MM.1S (cell line): ENCODE measurements around the gene ADAM11.
"Not testable (repeated sequence)": the region's sequence is repeated elsewhere in the genome, so short reads cannot be mapped to it uniquely, and the experiment has no call there.

Experiments used
- DNase-seq: peaks from one replicate; pipeline ENCODE4 v3.0.0-alpha.2; 2015
- H2AFZ ChIP-seq: fragments of 300-600 bp; sonication (generic); 2 replicates; pipeline ENCODE4 v1.6.0; 2016; ENCODE audit warnings: antibody characterized with exemption, low read length
- H3F3A ChIP-seq: fragments of 300-600 bp; sonication (generic); 2 replicates; pipeline ENCODE4 v1.6.1; 2016; ENCODE audit warnings: mild to moderate bottlenecking, antibody characterized with exemption, low read length, moderate library complexity, mixed read lengths; ENCODE audit not compliant: insufficient read depth
- H3K27ac ChIP-seq: fragments of 300-600 bp; sonication (generic); 2 replicates; pipeline ENCODE4 v1.5.1; 2016; ENCODE audit warnings: mild to moderate bottlenecking, low read length
- H3K27me3 ChIP-seq: fragments of 300-600 bp; sonication (generic); replicated peaks from 2 replicates; pipeline ENCODE4 v1.6.0; 2016; ENCODE audit warnings: low read length; ENCODE audit not compliant: insufficient read depth
- H3K36me3 ChIP-seq: fragments of 300-600 bp; sonication (generic); replicated peaks from 2 replicates; pipeline ENCODE4 v1.6.1; 2016; ENCODE audit warnings: mild to moderate bottlenecking, low read length, mixed read lengths; ENCODE audit not compliant: insufficient read depth
- H3K4me1 ChIP-seq: fragments of 300-600 bp; sonication (generic); 2 replicates; pipeline ENCODE4 v1.6.1; 2016; ENCODE audit warnings: low read length, mixed read lengths
- H3K4me2 ChIP-seq: fragments of 300-600 bp; sonication (generic); 2 replicates; pipeline ENCODE4 v1.6.0; 2016; ENCODE audit warnings: low read depth, low read length
- H3K4me3 ChIP-seq: fragments of 300-600 bp; sonication (generic); 2 replicates; pipeline ENCODE4 v1.5.1; 2016; ENCODE audit warnings: low read length, mixed read lengths
- H3K79me2 ChIP-seq: fragments of 300-600 bp; sonication (generic); 2 replicates; pipeline ENCODE4 v1.6.1; 2016; ENCODE audit warnings: mixed run types, low read length, mixed read lengths
- H3K9ac ChIP-seq: fragments of 300-600 bp; sonication (generic); 2 replicates; pipeline ENCODE4 v1.6.1; 2016; ENCODE audit warnings: low read length, mixed read lengths
- H3K9me2 ChIP-seq: fragments of 300-600 bp; sonication (generic); replicated peaks from 2 replicates; pipeline ENCODE4 v1.6.1; 2016; ENCODE audit warnings: mild to moderate bottlenecking, low read length, mixed read lengths; ENCODE audit not compliant: insufficient read depth
- H3K9me3 ChIP-seq: fragments of 300-600 bp; sonication (generic); replicated peaks from 2 replicates; pipeline ENCODE4 v1.6.1; 2016; ENCODE audit warnings: mild to moderate bottlenecking, low read length, mixed read lengths; ENCODE audit not compliant: insufficient read depth
- H4K20me1 ChIP-seq: fragments of 300-600 bp; sonication (generic); 2 replicates; pipeline ENCODE4 v1.6.1; 2016; ENCODE audit warnings: mild to moderate bottlenecking, low read length, moderate library complexity, mixed read lengths; ENCODE audit not compliant: insufficient read depth
- CTCF ChIP-seq: fragments of 300-600 bp; sonication (generic); IDR thresholded peaks from 2 replicates; pipeline ENCODE4 v1.5.1; 2016; ENCODE audit warnings: antibody characterized with exemption, low read length, mixed read lengths
- EZH2 ChIP-seq: fragments of 300-600 bp; sonication (generic); optimal IDR thresholded peaks from 2 replicates; pipeline ENCODE3; 2017; ENCODE audit warnings: low read depth, mild to moderate bottlenecking, antibody characterized with exemption, low read length, mixed read lengths
- EZH2phosphoT487 ChIP-seq: fragments of 300-600 bp; sonication (generic); IDR thresholded peaks from 2 replicates; pipeline ENCODE4 v1.6.1; 2018; ENCODE audit warnings: antibody characterized with exemption, low read length

The ADAM11 gene

GRCh38 chr17:44807817-44808155 lies 49.0 kb downstream of the ADAM11 start:
- H3F3A ChIP-seq, result peaks cover 20% of the 10 kb centered on the region
- H3K27me3 ChIP-seq, result no peaks in the 10 kb centered on the region
- peak overlapping the region; percentile 46; the same call in 1 of the 2 replicates for H2AFZ ChIP-seq
- TF ChIP-seq CTCF, result no peak
- TF ChIP-seq EZH2phosphoT487, result no peak
- no peak for TF ChIP-seq EZH2
- peaks cover 16% of the 10 kb centered on the region for H3K4me1 ChIP-seq
- no peaks in the 10 kb centered on the region for H4K20me1 ChIP-seq
- H3K36me3 ChIP-seq, result no peaks in the 10 kb centered on the region
- peak overlapping the region; percentile 74 for H3K4me2 ChIP-seq
- peak overlapping the region; percentile 36; the same call in 1 of the 2 replicates for H3K4me3 ChIP-seq
- peak overlapping the region; percentile 64 for H3K9ac ChIP-seq
- DNase-seq, result no peak
- no peaks in the 10 kb centered on the region for H3K9me3 ChIP-seq
- H3K79me2 ChIP-seq, result no peaks in the 10 kb centered on the region
- H3K27ac ChIP-seq, result peak overlapping the region; percentile 93
- H3K9me2 ChIP-seq, result no peaks in the 10 kb centered on the region

- DNase-seq, result no peak
- H3K4me3 ChIP-seq, result peak overlapping the region; percentile 36; the same call in 1 of the 2 replicates
- H3K79me2 ChIP-seq, result no peaks in the 10 kb centered on the region
- peak overlapping the region; percentile 74 for H3K4me2 ChIP-seq
- H3K9me3 ChIP-seq, result no peaks in the 10 kb centered on the region
- H4K20me1 ChIP-seq, result no peaks in the 10 kb centered on the region
- H3K36me3 ChIP-seq, result no peaks in the 10 kb centered on the region
- no peaks in the 10 kb centered on the region for H3K27me3 ChIP-seq
- no peaks in the 10 kb centered on the region for H3K9me2 ChIP-seq
- H3K9ac ChIP-seq, result peak overlapping the region; percentile 64
- peak overlapping the region; percentile 93 for H3K27ac ChIP-seq
- peaks cover 20% of the 10 kb centered on the region for H3F3A ChIP-seq
- TF ChIP-seq EZH2phosphoT487 (no peak), EZH2 (no peak), CTCF (no peak)
- peak overlapping the region; percentile 46; the same call in 1 of the 2 replicates for H2AFZ ChIP-seq
- peaks cover 16% of the 10 kb centered on the region for H3K4me1 ChIP-seq
Observed at GRCh38 chr17:44808156-44808555, 49.4 kb downstream of the ADAM11 start.

- not testable (repeated sequence) for H3K36me3 ChIP-seq, H3K9ac ChIP-seq, H2AFZ ChIP-seq, DNase-seq, H3K9me2 ChIP-seq, H4K20me1 ChIP-seq, H3K9me3 ChIP-seq, H3K27me3 ChIP-seq, H3K79me2 ChIP-seq, H3K4me3 ChIP-seq
- H3K4me1 ChIP-seq, result peaks cover 16% of the 10 kb centered on the region
- peaks cover 20% of the 10 kb centered on the region for H3F3A ChIP-seq
- H3K4me2 ChIP-seq, result peak overlapping the region; percentile 74; the same call in 1 of the 2 replicates
- H3K27ac ChIP-seq, result peak overlapping the region; percentile 93; the same call in 1 of the 2 replicates
Observed at GRCh38 chr17:44808656-44809388, 50.0 kb downstream of the ADAM11 start.

GRCh38 chr17:44812263-44812662 lies 53.5 kb downstream of the ADAM11 start:
- DNase-seq, result no peak
- no peak overlapping the region for H3K27ac ChIP-seq
- no peak overlapping the region for H2AFZ ChIP-seq
- peaks cover 13% of the 10 kb centered on the region for H3F3A ChIP-seq
- TF ChIP-seq EZH2phosphoT487, result no peak
- TF ChIP-seq CTCF, result no peak
- no peak for TF ChIP-seq EZH2
- H4K20me1 ChIP-seq, result no peaks in the 10 kb centered on the region
- no peak overlapping the region for H3K9ac ChIP-seq
- H3K4me1 ChIP-seq, result peaks cover 9% of the 10 kb centered on the region
- H3K79me2 ChIP-seq, result no peaks in the 10 kb centered on the region
- H3K4me3 ChIP-seq, result no peak overlapping the region
- no peaks in the 10 kb centered on the region for H3K27me3 ChIP-seq
- no peaks in the 10 kb centered on the region for H3K36me3 ChIP-seq
- no peaks in the 10 kb centered on the region for H3K9me2 ChIP-seq
- H3K9me3 ChIP-seq, result no peaks in the 10 kb centered on the region
- H3K4me2 ChIP-seq, result no peak overlapping the region

GRCh38 chr17:44818508-44818907 lies 59.7 kb downstream of the ADAM11 start:
- H3K4me2 ChIP-seq, result not testable (repeated sequence)

More at GRCh38 chr17:44818508-44818907, 59.7 kb downstream of the ADAM11 start:
- H3K9me2 ChIP-seq, H3K27ac ChIP-seq, H4K20me1 ChIP-seq, H3K4me3 ChIP-seq, H3F3A ChIP-seq, H3K9me3 ChIP-seq, H3K4me1 ChIP-seq, H3K9ac ChIP-seq, DNase-seq, H3K79me2 ChIP-seq, H2AFZ ChIP-seq, H3K27me3 ChIP-seq, H3K36me3 ChIP-seq: not testable (repeated sequence)
